GM21390 (cell line): Measurements from ENCODE around the gene RSPH1.

ENCODE experiments used
- ATAC-seq: cut with Tn5 transposase; IDR thresholded peaks from one replicate; pipeline ENCODE4 v1.9.1; 2021; ENCODE audit not compliant: unreplicated experiment

RSPH1 gene

DNA sequence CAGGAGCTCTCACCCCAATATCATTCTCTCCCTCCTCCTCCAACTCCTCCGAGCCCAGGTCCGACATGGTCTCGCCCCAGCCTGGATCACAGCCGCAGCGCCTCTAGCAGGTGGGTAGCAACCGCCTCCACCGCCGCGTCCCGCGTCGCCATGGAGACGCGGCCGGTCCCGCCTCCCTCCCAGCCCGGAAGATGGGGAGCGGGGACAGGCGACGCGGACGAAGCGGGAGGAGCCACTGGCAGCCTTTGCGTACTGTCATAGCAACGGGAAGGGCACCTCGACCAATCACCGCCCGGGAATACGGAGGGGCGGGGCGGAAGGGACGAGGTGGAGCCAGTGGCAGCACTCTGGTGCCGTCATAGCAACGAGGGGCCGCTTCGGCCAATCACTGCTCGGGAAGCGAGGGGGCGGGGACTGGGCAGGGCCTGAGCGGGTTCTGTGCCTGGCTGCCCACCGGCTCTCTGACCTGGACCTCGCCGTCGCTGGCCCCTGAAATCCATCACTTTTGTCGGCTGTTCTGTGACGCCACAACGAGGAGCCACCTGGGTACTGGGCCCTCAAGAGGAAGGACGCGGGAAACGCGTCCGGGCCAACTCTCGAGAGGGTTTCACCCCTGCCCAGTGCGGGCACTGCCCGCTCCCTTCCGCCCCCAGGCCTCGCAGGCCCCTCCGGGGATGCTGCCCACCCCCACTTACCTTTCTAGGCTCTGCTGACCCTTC, at the start of gene RSPH1:
Gene RSPH1, minus strand, starts transcription at position 105 of the 719 bp plus-strand sequence. Its CDS starts 38 bp downstream, at position 67.
- peak; percentile 96 for ATAC-seq

- ATAC-seq = no peak
Measured at GRCh38 chr21:42545745-42546144, 49.7 kb upstream of the RSPH1 start.

DNA sequence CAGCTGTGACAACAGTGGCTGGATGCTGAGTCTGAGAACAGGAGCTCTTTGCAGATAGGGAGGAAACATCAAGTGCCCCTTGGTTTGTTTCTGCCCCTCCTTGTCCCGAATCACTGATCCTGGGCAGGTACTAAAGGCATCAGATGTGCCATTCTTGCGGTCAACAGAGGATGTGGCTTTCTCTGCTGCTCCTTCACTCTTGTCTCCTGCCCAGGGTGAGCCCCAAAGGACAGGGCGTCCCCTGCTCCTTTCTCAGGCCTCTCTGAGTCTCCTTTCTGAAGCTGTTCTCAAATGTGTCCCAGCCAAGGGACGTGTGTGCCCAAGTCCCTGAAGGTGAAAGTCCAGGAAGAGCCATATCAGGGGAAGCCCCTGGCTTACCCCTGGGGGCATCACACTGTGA, 49.3 kb upstream of the RSPH1 start:
- ATAC-seq = no peak

- no peak for ATAC-seq
Measured at GRCh38 chr21:42544544-42544943, 48.5 kb upstream of the RSPH1 start.

GRCh38 chr21:42543106-42543847, 47.3 kb upstream of the RSPH1 start:
- no peak for ATAC-seq

- no peak for ATAC-seq
Measured at GRCh38 chr21:42542596-42542995, 46.6 kb upstream of the RSPH1 start.

GRCh38 chr21:42542196-42542595, 46.2 kb upstream of the RSPH1 start:
- no peak for ATAC-seq

- ATAC-seq = no peak
Measured at GRCh38 chr21:42541618-42542017, 45.6 kb upstream of the RSPH1 start.

GRCh38 chr21:42541174-42541573, 45.1 kb upstream of the RSPH1 start:
- ATAC-seq = no peak

DNA sequence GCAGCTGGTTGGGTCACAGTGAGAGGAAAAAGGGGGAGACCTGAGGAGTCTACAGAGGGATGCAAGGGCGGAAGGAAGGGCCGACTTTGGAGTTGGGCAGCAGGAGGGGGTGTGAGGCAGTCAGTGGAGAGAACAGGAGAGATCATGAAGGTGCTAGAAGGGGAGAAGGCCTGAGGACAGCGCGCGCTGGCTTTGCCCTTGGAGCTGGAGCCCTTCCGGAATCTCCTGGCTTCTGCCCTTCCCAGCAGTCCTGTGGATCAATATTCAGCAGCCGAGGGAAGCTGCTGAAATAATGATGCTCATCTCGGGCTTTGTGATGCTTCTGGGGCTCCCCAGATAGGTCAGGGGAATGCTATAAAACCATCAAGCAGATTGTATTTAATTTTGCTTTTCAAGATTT, 44.4 kb upstream of the RSPH1 start:
- ATAC-seq = no peak

GRCh38 chr21:42539931-42540343, 43.9 kb upstream of the RSPH1 start:
- no peak for ATAC-seq

GRCh38 chr21:42539342-42539741, 43.3 kb upstream of the RSPH1 start:
- no peak for ATAC-seq

DNA sequence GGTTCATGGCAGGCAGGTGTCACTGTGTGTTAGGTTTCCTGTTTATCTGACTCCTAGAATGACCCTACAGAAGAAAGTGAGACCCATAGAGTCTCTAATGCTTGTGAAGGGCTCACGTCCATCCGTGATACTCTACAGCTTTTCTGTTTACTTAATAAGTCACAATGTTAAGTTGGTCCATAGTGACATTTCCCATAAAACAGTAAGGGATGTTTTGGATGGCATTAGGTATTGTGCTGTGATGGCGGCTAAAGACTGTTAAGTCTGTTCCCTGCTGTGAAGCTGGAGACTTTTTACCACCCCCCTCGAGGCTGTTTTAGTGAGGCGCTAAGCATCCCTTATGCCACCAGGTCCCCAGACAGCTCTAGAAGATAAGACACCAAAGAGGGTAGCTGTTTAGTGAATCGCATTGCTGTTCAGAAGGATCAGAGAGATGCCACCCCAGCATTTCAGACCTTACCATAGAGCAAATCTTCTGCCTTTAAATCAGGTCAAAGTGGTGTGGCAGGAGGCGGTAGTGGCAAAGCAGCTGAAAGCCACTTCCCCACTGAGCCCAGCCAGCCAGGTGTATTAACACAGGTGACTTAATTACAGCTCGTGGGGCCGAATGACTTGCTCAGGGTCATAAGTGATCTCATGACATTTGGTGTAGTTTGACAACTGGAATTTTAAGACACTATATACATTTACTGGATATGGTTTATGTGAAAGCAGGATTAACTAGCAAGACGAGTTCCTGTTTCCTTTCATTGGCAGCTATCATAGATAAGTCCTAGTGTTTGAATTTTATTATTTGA, 42.7 kb upstream of the RSPH1 start:
- ATAC-seq = no peak

DNA sequence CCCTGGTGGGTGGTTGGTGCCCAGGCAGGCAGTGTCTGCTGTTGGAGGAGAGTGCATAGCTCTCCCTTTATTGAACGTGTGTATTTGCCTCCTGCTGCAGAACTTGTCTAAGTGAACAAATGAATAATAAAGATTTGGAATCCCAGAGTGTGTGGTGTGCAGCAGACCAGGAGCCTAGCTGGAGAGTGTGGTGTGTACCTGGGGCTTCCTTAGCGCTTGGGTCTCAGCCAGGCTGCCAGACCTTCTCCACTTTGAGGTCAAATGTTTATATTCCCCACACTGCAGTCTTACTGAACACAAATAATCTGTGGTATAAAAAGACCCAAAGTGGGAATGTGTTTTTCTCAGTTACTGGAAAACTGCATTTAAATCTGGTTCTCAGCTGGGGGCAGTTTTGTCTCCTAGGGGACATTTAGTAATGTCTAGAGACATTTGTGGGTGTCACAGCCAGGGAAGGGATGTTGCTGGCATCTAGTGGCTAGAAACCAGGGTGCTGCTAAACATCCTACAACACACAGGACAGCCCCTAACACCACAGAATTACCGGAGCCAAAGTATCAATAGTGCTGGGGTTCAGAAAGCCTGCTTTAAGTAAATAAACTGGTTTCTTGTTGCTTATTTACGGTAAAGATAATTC, 41.2 kb upstream of the RSPH1 start:
- no peak for ATAC-seq

GRCh38 chr21:42536601-42537000, 40.6 kb upstream of the RSPH1 start:
- no peak for ATAC-seq

DNA sequence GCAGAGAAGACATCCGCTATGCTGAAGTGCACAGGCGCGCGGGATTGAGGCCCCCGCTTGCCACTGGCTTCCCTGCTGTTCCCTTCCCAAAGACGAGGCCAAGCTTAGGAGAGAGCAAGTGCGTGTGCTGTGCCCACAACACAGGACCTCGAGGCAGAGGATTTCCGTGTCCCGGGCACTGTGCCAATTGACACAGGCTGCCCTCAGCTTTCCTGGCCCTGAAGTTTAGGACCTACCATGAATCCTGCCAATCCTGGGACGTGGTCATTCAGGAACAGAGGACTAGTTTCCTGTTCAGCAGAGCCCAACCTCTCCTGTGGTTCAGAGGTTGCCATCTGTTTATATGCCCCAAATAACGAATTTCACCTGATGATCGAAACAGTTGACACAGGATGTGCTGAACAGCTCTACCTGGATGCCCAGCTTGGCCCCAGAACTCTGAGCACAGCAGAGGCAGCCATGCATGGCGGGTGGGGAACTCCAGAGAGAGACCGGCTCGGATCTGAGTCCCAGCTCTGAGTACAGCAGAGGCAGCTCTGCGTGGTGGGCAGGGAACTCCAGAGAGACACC, 39.7 kb upstream of the RSPH1 start:
- ATAC-seq = peak; percentile 53

DNA sequence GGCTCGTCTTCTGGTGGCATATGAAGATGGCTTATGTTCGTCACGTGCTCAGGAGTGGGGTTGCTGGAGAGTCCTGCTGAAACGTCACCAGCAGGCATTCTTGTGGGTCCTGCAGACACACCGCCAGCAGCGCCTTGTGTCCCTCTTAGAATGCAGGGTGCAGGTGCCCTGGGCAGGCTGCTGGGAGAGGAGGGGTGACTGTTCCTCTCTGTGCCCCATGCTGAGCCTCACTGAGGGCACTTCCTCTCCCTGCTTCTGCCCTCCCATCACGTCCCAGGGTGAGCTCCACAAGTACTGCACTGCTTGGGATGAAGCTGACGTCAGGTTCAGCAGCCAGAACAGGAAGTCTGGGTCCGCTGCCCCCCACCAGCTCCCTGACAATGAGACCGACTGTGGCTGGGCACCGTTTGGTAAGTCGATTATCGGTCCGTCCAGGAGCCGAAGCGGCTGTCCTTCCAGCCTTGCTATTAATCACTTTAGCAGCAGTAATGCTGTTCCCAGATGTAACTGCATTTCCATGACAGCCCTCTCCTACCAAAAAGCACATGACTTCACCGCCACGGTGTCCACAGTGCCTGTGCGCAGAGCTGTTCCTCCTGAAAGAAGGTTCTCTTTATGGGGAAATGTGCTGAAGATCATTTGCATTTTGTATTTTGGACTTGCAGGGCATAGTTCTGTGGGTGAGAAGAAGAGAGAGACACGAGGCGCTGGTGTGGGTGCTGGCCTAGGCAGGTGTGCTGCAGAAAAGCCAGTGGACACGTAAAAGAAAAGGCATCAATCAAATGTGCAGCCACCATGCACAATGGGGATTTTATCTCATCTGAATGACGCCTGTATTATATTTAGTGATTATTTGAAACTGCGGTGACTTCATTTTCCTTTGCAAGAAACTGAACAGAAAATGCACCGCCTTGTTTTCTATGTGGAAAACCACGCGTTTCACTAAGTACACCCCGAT, 38.7 kb upstream of the RSPH1 start:
- no peak for ATAC-seq

- no peak for ATAC-seq
Measured at GRCh38 chr21:42533963-42534355, 37.9 kb upstream of the RSPH1 start.

GRCh38 chr21:42533306-42533962, 37.4 kb upstream of the RSPH1 start:
- ATAC-seq = no peak
